ENCODE results near the gene IMPACT.

IMPACT gene

DNA sequence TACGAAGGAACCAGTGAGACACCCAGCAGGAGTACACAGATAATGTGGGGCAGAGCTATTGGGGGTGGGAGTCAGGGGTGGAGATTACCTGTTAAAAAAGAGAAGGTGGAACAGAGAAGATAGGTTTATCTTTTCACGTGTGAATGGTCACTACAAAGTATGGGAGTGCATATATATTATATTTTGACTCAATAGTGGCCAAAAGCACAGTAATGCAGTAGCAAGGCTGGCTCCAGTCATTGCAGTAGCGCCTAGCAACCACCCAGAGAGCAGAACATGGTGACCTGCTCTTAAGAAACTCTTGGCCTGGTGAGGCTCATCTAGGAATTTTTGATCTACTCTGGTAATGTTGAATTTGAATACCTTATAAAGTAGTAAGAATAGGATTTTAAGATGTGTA is 1.0 kb downstream of the IMPACT start:
- DNase-seq, result no peak

DNA sequence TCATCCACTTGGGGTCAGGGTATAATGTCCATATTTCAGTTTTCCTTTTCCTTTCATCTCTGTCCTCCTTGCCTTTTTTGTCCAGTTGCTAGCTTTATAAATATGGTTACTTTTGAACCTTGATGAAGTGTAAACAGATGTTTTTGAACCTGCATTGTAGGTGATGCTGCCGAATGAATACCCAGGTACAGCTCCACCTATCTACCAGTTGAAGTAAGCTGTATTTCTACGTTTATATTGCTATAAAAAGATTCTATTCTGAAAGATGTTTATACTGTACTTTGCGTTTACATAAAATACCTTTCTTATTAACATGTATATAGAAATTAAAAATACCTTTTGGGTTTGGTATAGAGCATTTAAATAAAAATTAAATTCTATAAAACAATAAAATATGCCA is 2.2 kb downstream of the IMPACT start:
- no peak for DNase-seq

DNA sequence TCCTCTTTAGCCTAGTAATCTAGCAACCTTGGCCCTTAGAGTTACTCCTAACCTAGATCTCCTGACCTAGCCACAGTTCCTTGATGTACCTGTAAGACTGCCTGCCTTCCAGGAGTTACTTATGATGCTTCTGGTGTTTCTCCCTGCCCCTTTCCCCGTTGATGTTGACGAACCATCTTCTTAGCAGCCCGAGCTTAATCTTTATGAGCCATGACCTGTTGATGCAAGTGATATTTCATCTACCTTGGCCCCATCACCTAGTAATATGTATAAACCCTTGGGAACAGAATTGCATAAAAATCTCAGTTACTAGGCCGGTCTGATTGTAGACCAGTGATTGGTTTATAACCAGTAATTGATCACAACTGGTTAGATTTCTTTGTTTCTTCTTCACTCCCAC is 2.7 kb downstream of the IMPACT start:
- DNase-seq, result no peak

DNA sequence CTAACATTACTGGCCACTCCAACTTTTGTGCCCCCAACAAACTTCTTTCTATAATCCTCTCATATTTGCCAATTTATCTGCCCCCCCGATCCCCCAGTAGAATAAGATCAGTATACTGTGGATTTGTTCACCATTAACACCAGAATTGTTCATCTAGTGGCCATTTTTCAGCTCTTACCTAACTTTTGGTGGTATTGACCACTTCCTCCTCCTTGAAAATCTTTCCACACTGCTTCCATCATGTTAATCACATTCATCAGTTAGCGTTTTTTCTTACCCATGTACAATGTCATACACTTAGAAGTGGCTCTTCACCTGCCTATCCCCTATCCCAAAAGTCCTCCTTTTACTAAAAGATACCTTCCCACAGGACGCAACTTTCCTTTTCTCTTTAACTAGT is 6.1 kb downstream of the IMPACT start:
- DNase-seq, result no peak

DNA sequence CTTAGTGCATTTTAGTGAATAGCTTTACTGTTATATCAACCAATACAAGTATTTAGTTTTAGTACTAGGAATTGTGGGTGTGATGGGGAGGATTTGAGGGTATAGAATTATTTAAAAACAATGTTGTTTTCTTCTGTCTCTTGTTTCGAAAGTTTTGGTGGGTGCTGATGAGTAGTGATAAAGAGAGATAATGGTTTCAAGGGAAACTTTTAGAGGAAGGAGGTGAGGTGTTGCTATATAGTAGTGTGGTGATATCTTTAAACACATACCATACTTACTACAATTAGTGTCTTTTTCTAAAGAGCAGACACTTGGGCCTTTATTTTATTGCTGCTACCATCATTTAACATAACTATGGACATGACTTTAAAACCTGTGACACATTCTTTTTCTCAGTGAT is 10.5 kb downstream of the IMPACT start:
- DNase-seq, result no peak

DNA sequence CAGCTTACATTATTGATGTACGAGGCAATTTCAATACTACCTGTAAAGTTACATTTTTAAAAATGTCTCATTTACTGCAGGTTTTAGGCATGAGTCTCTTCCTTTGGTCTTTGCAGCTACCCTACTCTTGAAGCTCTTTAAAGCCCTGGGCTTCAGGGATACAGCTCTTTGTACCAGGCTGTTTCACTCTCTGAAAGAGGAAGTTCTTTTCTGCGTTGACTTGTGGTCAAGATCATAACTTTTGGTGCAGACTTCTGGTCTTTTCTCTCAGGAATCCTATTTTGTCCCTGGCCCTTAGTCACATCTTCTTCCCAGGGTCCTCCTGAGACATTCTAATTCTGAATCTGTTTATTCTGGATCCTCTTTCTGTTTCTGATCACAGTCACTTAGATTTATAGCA is 17.4 kb downstream of the IMPACT start:
- no peak for DNase-seq

DNA sequence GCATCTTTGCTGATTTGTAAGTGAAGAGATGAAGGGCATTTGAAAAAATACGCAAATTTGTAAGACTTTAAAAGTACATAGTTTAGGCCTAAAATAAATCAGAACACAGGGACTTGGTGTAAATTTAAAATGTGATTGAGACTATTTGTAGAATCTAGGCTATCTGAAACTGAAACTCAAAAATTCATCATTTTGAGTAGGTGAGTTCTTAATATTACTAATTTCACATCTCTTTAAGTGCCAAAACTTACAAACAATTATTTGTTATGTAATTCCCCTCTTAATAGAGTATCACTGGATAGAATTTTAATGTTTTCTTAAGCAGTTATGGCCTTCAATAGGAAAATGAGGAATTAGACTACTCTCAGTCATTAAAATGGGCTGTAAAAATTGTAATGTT is 20.0 kb downstream of the IMPACT start:
- no peak for DNase-seq

DNA sequence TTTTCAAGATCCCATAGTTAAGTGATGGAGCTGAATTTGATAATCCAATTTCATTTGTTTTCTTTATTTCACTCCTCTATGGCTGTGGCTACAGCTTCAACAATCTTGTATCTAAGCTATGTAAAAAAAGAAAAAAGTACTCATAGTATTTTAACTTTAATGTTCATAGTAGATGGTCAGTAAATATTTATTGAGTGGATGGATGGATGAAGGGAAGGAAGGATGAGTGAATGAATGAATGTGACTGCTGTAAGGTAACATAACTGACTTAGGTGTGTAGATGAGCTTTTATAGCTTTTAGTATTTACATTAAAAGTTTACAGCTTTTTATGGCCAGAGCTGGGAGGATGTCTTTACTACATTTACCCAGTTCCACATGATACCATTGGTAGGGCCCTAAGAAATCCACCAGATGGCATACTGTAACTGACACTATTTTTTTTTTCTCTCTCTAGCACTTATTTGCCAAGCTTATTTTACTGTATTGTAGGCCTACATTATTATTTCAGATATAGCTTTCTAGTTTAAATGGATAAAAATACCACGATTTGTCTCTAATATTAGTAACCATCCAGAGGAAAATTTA is 20.6 kb downstream of the IMPACT start:
- no peak for DNase-seq

DNA sequence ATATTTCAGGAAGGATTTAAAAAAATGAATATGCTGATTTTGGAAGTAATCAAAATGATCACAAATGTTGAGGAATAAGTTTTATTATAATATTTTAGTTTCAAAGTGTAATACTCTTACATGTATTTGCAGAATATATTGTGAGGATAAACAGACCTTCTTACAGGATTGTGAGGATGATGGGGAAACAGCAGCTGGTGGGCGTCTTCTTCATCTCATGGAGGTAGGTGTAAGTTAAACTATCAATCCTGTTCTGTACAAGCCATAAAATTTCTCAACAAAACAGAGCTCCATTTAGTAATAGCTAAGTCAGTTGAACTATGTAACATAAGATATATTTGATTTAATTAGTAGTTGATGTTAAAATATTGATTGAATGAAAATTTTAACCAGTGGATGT is 21.5 kb downstream of the IMPACT start:
- DNase-seq, result no peak

DNA sequence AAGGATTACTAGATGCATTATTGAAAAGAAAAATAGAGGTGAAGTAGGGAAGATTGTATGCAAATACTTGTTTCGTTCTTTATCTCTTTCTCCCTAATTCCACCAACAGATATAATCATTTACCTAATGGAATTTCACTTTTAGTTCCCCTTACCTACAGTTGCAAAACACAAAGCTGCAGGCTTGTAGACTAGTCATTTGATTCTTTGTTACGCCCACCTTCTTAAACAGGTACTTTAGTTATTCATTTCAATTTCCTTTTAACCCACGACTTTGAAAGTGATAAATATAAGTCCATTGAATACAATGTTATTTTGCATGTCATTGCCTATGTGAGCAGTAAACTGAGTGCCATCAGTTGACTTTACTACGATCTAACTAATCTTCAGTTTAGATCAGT is 30.1 kb downstream of the IMPACT start:
- DNase-seq, result no peak

DNA sequence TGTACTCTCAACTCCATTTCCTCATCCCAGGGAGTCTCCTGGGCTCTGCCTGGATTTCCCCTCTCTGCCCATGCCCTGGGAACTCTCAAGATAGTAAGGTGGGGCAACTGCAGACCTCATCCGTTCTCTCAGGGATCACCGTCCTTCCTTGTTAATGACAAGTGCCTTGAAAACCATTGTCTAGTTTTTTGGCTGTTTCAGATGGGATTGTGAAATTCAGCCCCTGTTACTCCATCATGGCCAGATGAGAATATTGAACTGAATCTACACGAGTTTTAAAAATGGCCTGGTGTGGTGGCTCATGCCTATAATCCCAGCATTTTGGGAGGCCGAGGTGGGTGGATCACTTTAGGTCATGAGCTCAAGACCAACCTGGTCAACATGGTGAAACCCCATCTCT is 33.3 kb downstream of the IMPACT start:
- no peak for DNase-seq

DNA sequence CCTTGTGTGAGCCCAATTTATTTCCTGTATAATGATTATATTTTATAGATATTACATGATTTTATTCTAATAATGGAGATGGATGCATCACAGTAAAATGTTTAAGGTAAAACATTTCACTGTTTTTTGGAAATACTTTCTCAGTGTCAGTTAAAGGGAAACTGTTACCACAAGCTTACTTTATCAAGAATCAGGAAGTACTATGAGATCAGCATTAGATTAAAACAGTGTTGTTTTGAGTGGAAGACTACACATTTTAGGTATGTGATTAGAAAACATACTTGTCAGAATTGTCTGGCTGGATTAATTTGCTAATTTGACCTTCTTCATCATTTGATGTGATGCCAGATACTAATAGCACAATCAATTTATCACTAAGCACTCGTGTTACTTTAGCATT is 33.9 kb downstream of the IMPACT start, which contains the start of gene HRH4:
Gene HRH4 (plus strand): TSS at position 250 of the 400 bp plus-strand sequence. CDS start 92 bp downstream, at position 342.
- DNase-seq, result no peak

DNA sequence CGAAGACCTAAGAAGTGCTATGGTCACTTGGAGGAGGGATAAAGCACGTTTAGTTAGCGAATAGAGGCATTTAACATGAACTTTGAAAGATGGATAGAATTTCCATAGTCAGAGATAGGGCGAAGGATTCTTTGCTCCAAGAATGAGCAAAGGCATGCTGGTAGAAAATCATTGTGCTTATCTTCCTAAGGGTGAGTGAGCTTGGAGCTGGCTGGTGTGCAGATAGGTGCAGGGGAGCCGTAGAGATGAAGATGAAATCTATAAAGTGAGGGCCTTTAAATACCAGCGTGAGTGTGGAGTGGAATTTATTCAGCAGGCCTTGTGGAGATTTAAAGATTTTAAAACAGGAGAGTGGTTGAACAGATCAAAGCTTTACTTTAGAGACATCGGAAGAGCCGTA is 35.5 kb downstream of the IMPACT start:
- DNase-seq, result no peak

DNA sequence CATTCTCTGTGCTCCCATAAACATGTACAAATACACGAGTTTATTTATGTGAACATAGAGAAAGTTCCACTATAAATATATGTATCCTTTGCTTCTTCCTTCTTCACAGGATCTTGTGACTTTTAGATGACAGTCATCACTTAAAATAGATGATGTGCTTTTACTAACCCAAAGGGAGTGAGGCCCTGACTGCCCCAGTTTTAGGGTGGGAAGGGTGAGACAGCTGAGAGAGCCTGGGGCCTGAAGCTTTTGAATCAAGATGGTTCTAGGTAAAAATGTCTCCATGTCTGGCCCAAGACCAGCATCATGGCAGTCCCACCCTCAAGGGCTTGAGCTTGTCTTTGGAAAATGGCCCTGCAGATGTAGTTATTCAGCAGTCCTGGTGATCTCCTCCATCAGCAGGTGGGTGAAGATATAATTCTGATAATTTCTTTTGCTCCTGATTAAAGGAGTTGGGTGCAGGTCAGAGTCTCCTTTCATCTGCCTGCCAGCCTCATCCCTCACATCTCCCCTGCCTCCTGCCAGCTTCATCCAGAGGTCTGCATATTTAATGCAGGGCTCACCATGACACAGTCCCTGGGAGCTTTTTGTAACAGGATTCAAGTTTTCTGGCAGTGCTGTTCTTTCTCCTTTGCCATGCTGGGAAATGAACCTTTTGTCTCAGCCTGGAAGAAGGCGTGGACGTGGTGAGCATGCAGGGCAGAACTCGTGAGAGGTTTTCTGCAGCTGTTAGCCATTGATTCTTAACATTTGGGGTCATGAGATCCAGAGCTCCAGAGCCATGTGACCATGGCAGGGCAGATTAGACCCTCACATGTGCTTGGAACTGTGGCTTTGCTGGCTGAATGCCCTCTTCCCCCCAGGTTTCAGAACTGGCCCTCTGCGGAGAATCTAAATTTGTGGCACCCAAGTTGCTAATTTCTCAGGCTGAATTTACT is 36.6 kb downstream of the IMPACT start:
- DNase-seq, result no peak

DNA sequence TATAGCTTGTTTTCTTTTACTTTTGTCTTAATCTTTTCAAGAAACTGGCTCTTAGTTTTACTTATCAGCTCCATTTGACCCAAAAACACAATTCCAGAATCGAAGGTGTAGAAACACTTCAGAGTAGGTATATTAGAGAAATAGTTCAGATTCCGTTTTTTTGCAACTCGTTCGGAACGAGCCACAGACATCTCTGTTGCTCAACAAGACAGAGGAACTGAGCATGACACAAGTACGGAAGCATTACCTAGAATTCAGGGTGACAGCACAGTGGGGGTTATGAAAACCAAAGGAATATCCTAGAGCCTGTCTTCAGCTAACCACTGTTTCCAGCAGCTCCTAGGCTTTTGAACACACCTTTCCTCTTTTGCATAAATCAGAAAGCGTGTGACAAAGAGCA is 39.0 kb downstream of the IMPACT start:
- DNase-seq, result no peak

DNA sequence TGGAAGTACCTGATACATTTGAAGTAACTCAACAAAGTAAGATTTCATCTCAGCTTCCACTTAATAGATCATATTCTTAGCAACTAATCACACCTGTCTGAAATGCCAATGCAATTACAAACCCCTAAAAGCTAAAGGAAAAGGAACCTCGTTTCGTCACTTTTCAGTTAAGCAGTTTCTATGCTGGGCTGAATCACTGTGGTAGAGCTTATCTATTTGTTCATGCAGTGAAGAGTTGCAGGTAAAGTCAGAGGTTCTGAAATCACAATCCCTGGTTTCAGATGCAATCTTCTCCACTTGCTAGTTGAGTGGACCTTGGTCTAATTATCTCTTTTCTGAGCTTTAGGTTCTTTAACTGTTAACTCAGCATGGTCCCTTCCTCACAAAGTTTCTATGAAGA is 40.3 kb downstream of the IMPACT start:
- DNase-seq, result no peak

DNA sequence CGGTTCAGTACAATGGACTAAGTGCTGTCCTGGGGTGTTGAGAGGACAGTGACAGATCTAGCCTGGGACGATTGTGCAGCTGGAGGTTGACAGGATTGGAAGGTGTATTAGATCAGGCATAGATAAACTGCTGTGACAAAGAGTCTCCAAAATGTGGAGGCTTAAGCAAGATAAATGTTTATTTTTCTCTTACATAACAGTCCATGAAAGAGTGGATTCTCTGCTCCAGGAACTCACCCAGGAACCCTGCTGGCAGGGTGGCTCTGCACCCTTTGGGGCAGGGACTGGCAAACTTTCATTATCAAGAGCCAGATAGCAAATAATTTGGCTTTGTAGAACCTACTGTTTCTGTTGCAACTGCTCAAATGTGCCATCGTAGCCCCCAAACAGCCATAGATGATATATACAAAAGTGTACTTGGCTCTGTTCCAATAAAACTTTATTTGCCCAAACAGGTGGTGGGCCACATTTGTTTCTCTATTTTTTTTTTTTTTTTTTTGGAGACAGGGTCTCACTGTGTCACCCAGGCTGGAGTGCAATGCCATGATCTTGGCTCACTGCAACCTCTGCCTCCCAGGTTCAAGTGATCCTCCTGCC is 43.6 kb downstream of the IMPACT start:
- no peak for DNase-seq

DNA sequence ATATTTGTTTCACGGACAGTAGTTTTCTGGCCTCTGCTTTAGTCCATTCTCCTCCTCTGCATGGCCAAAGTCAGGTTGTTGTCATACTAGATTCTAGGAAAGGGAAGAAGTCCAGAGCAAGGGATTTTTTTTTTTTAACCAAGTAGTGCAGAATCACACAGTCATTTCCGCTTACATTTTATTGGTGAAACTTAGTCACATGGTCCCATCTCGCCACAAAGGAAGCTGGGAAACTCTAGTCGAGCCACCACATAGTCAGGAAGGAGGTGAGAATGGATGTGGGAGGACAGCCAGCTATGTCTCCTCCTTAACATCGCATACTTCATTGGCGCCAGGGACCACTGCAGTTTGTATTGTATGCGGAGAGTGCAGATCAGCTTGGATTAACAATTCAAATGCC is 44.3 kb downstream of the IMPACT start:
- no peak for DNase-seq

DNA sequence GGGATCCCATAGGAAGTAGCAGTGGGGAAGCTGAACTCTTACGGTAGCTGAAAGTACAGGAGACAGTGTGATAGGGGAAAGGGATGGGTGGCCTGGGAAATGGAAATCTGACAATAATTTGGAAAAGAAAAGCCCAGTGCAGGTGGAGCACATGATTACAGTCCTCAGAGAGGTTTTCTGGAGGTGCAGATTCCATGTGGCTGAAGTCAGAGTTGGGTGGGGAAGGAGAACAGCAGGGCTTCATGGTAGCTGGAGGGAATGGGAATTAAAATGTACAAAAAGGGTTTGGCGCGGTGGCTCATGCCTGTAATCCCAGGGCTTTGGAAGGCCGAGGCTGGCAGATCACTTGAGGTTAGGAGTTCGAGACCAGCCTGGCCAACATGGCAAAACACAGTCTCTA is 46.1 kb downstream of the IMPACT start:
- DNase-seq, result no peak

DNA sequence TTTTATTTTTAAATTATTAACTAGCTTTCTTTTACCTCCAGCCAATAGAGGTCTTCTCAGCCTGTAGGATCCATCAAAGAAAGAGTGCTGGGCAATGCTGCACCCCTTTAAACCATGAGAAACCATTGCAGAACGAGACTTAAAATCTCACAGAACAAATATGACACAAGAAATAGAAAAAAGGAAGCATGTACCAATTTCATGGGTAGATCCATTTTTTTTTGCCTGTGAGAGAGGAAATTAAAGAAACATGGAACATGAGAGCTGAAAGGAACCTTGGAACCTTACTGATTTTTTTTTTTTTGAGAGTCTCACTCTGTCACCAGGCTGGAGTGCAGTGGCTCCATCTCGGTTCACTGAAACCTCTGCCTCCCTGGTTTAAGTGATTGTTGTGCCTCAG is 47.9 kb downstream of the IMPACT start:
- no peak for DNase-seq

DNA sequence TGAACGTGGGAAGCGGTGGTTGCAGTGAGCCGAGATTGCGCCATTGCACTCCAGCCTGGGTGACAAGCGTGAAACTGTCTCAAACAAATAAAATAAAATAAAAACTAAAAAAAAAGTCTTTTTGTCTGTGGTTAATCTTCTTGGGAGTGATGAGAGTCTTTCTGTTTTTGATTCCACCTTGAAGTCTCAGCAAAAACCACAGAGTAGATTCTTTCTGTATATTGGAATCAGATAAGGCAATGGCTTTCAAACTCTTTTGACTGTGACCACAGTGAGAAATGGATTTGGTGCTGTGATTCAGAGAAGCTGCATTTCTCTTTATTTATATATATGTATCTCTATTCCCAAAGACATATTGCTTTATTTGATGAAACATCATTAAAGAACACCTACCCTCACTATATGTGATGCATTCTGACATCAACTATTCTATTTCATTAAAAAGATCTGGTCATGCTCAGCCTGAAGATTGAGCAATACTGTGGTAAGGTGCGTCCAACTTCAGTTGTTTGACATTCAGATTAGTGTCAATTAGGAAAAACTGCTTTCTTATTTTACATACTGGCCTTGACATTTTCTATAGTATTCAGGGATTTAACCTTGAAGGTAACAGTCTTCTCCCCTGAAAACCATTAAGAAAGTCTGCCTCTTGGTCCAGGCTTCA is 49.6 kb downstream of the IMPACT start:
- DNase-seq, result no peak

DNA sequence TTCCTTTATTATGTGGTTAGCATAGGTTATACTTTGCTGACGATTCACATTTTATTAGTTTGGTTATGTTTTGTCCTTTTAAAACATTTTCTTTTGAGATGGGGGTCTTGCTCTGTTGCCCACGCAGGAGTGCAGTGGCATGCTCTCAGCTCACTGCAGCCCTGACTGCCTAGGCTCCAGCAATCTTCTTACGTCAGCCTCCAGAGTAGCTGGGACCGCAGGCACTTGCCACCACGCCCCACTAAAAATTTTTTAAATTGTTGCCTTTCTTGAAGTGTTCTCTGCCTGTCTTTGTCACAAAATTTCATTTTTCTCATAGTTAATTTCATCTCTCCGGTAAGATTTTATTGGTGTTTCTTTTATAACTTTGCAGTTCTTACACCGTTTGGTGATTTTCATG is 52.9 kb downstream of the IMPACT start:
- DNase-seq, result no peak

DNA sequence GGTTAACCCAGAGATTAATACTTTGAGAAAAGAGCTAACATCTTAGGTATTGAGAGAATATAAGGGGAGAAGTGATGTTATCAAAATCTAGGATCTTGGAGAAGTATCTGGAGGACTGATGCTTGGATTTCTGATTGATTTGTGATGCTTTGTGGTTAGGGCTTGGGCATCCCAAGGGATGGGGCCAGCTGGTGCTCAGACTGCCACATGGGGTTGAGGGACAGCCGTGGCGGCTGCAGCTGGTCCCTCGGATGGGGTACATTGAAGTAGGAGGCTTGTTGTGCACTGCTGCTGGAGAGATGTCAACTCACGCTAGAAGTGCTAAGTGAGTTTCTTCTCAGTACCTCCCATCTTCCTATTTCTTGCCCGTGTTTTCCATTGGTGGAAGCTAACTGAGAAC is 56.4 kb downstream of the IMPACT start:
- no peak for DNase-seq

DNA sequence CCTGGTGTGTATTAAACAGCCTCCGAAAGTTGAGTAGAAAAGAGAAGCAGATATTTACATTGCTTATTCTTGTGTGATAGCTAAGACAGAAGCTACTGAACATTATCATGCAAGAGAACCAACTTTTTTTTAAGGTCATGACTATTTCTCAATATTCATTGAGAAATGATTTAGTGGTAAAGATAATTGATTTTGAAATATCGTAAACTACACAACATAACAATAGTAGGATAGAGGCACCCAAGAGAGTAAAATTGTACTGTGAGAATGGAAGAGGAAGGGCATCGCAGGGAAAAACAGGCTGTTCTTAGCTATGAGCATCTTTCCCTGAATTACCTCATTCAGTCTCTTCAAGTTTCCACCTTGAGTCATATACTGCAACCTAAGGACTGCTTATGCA is 59.2 kb downstream of the IMPACT start:
- DNase-seq, result no peak
